IPS DF 4.7 (cell line): Measurements from ENCODE around the gene ADAMTS17.

Source experiments
- DNase-seq: peaks from one replicate; pipeline ENCODE4 v3.0.0-alpha.2; 2013; ENCODE audit warnings: low spot score; ENCODE audit errors: extremely low read depth

ADAMTS17 gene, protein sequence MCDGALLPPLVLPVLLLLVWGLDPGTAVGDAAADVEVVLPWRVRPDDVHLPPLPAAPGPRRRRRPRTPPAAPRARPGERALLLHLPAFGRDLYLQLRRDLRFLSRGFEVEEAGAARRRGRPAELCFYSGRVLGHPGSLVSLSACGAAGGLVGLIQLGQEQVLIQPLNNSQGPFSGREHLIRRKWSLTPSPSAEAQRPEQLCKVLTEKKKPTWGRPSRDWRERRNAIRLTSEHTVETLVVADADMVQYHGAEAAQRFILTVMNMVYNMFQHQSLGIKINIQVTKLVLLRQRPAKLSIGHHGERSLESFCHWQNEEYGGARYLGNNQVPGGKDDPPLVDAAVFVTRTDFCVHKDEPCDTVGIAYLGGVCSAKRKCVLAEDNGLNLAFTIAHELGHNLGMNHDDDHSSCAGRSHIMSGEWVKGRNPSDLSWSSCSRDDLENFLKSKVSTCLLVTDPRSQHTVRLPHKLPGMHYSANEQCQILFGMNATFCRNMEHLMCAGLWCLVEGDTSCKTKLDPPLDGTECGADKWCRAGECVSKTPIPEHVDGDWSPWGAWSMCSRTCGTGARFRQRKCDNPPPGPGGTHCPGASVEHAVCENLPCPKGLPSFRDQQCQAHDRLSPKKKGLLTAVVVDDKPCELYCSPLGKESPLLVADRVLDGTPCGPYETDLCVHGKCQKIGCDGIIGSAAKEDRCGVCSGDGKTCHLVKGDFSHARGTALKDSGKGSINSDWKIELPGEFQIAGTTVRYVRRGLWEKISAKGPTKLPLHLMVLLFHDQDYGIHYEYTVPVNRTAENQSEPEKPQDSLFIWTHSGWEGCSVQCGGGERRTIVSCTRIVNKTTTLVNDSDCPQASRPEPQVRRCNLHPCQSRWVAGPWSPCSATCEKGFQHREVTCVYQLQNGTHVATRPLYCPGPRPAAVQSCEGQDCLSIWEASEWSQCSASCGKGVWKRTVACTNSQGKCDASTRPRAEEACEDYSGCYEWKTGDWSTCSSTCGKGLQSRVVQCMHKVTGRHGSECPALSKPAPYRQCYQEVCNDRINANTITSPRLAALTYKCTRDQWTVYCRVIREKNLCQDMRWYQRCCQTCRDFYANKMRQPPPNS

GRCh38 chr15:100341750-100342560, at the start of gene ADAMTS17:
Gene ADAMTS17, minus strand, starts transcription at chr15:100341975. Its CDS starts 76 bp downstream, at chr15:100341899.
- peak; percentile 78 for DNase-seq

GRCh38 chr15:100385300-100386050, 43.7 kb upstream of the ADAMTS17 start:
- DNase-seq, result no peak

DNA sequence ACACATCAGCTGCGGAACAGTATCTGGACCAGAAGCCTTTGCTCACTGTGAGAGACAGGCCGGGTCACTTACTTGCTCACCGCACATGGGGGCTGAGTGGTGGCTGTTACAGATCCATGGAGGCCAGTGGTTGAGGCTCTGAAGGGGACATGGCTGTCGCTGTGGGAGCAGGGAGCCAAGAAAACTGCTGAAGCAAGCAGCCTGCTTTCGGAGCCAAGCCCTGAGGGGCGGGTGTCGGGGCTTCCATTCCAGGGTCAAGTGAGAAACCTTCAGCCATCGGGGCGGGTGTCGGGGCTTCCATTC, 42.3 kb upstream of the ADAMTS17 start:
- DNase-seq, result no peak

DNA sequence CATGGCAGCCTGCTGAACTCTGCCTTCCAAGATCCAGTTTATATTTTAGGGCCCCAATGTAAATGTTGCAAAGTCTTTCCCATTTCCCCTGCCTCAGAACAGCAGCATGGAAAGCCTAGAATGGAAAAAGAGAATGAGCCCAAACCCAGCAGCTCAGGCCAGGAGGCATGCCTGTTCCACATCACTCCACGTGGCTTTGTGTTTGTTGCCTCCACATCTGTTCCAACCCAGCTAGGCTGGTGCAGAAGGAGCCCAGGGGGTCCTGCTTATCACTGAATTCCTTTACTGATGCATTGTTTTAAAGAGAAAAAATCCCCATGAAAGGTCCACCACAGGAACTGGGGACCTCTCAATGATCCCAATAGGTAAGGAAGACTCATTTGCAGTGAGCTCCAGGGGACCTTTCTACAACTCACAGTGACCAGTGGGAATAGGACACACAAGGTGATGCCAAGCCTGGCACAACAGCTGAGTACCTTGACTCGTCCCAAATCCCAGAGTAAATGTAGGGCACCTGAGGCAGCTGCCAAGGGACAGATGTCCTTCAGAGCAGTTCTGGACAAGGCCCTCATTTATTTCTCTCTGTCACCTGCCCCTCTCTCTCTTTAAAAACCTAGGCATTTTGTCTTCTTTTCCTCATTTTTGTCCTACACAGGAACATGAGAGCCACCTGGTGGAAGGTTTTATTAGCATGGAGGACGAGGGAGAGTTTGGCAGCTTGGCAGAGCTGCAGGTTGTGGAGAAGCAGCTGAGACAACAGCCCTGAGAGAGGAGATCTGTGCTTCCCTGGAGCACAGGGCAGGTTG, 41.7 kb upstream of the ADAMTS17 start:
- DNase-seq, result no peak

DNA sequence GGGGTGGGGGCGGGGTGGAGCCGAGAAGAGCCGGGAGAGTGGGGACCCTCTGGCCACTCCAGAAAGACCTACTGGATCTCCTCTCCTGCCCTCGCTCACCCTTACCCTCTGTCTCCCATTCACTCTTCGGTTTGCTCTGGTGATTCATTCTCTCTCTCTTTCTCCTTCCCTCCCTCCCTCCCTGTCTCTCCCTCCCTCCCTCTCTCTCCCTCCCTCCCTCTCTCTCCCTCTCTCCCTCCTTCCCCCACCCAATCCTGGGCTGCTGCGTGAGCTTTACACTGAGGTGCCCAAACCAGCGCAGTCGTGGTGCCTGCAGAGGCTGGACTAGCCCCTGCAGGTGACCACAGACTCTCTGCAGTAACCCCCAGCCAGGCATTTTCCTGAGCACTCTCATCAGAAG, 32.2 kb upstream of the ADAMTS17 start:
- DNase-seq, result no peak

DNA sequence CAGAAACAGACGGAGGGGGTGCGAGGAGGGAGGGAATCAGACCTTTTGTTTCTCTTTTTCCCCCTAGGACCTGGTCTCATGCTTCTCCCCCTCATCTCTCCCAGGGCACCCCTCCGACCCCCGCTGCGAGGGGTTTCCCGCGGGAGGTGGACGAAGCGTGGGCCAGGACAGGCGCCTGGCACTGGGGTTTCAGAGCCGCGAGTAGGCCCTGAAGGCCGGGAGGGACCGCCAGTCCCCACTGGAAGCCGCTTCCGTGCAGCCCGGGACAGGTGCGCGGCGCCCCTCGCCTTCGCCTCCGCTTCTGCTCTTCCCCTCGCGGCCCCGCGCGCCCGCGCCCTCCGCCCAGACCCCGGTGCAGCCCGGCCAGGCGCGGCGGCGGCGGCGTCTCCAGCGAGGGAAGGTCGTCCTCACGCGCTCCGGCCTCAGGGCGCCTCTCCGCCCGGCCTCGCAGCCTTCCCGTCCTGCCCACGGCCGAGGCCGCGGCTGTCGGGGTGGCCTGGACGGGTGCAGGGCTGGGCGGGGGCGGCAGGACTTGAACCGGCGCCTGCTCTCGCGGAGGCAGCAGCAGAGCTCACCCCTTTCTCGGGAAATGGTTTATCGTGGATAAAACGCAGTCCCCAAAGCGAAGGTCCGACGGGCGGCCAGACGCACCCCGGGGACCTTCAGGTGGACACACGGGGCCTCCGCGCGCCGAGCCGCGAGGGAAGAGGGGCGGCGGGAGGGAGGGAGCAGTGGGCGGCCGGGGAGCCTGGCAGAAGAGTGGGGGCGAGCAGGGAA, 31.5 kb upstream of the ADAMTS17 start:
- DNase-seq, result no peak

GRCh38 chr15:100372739-100373119, 31.0 kb upstream of the ADAMTS17 start:
- no peak for DNase-seq

- no peak for DNase-seq
Measured at GRCh38 chr15:100355342-100355741, 13.6 kb upstream of the ADAMTS17 start.

DNA sequence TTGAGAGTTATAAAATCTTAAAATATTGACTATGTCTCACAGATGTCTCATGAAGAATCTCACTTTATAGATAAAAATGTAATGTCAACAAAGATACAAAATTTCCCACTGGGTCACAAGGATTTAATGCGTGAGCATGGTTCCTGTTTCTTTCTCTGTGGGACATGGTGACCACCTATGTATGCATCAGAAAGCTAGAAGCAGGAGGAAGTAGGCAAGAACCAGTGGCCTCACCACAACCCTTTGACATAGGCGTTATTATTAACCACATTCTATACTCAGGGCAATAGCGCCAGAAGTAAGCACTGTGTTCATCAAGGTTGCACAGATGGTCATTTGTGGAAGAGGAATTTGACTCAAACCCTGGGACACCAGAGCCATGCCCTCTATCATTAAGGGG, 11.7 kb upstream of the ADAMTS17 start:
- DNase-seq, result no peak

DNA sequence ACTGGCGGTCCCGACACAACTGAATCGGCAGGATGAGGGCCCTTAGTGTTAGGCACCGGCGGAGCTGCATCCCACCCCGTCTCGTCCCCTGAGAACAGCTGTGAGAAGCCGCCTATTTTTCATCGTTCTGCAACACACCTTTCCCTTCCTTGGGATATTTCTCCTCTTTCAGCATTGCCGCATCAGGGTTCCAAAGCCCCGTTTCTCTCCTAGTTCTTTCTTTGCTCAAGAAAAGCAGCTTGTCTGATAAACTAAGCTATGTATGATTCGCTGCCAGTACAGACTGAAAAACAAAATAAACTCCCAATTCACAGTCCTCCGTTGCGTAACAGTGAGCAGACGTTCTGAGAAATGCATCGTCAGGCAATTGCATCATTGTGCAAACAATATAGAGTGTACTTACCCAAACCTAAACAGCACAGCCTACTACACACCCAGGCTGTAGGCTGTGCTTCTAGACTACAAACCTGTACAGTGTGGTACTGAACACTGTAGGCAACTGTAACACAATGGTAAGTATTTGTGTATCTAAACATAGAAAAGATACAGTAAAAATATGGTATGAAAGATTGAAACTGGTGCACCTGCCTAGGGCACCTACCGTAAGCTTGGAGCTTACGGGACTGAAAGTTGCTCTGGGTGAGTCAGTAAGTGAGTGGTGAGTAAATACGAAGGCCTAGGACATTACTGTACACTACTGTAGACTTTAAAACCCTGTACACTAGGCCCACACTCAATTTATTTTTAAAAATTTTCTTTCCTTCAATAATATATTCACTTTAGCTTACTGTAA, 8.9 kb upstream of the ADAMTS17 start:
- no peak for DNase-seq

- DNase-seq, result no peak
Measured at GRCh38 chr15:100349696-100350433, 8.1 kb upstream of the ADAMTS17 start.

DNA sequence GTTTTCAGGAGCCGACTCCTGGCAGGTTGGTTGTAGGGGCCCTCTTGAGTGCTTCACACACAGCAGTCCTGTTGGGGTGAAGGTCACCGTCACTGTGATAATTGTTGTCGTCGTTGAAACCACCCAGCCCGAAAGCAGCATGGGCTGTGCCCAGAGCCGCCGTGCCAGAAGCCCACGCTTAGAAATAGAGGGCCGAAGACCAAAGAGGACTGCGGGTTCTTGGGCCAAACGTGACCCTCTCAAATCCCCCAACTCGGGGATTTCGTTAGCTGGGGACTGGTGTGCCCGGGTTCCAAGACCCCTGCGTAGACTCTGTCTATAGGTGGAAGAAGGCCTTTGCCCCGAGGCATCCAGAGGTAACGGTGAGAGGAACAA, 7.5 kb upstream of the ADAMTS17 start:
- no peak for DNase-seq

- no peak for DNase-seq
Measured at GRCh38 chr15:100348578-100348977, 6.8 kb upstream of the ADAMTS17 start.

DNA sequence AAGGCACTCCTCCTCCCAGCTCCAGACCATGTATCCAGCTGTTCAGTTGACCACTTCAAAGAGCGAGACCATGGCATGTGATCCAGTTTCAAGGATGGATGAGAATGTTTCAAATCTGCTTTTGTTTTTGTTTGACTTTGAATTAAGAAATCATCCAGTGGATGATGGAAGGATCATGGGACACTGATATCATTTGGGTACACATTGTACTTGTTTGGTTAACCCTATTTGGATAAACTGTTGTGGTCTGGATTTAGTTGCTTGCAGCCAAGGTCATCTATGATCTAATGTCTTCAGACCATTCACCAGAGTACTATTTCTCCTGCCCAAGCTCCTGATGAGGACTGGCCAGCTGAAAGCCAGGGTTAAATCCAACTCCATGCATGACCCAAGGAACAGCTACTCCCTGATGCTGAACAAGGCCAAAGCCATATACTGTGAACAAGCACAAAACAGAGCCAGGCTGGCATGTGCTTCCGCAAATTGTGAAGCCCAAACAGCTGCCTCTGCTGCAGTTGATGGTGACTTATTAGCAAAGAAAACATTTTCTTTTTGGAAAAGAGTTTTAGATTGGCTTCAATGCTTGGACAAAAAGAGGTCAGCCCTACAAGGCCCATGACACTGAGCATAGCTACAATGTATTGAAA, 5.2 kb upstream of the ADAMTS17 start:
- no peak for DNase-seq

DNA sequence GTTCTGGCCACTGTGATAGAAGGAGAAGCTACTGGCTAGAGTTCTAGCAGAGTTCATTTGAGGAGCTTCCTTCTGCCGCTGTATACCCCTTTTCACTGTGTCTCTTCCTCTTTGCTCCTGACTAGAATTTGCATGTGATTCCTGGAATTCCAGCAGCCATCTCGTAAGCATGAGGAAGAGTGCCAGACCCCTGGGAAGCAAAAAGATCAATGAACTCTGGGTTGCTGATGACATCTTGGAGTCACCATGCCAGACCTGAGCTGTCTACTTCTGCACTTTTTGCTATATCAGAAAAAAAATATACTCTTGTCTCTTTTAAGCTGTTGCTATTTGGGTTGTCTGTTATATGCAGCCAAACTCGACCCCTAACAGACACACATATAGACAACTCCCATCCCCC, 3.7 kb upstream of the ADAMTS17 start:
- no peak for DNase-seq

DNA sequence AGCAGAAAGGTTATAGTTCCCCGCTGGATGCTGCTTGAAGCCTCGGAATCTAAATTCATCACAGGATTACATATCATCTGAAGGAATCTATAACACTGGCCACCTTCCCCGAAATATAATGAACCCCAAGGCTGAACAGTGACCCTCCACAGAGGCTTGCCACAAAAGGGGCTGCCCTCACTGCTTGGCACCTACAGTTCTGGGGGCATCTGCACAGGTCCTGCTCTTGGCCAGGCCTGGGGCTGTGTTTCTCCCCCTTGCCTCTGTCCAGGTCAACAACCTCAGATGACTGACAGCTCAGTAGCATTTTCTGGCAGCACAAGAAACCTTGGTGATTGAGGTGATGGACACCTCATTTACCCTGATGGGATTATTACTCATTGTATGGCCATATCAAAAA, 1.5 kb upstream of the ADAMTS17 start:
- DNase-seq, result no peak

DNA sequence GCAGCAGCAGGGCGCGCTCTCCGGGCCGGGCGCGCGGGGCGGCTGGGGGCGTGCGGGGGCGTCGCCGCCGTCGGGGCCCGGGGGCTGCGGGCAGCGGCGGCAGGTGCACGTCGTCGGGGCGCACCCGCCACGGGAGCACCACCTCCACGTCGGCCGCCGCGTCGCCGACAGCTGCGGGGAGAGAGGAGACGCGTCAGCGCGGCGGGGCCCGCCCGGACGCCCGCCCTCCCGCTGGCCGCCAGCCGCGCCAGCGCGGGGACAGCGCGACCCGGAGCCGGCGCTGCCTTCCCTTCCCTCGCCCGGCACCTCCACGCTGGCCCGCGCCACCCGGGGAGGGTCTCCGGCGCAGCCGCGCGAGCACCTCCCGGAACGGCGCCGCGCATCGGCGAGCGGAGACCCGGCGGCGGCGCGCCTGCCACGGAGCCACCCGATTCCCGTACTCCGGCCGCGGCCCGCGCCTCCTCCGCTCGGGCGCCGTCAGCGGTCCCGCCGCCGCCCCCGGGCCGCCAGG, 481 bp downstream of the ADAMTS17 start:
- DNase-seq, result no peak
